ENCODE measurements around the gene ARF1. TPM values are rescaled to one million over a fixed set of nuclear protein-coding genes. Genes with fewer than 3 reads are reported as not detected.
A peak's percentile ranks its signal among the peaks of the same experiment; 100 is the strongest.

The ARF1 gene
- total RNA-seq, 2 donors from 2014 or later, result 322 to 372 TPM

DNA sequence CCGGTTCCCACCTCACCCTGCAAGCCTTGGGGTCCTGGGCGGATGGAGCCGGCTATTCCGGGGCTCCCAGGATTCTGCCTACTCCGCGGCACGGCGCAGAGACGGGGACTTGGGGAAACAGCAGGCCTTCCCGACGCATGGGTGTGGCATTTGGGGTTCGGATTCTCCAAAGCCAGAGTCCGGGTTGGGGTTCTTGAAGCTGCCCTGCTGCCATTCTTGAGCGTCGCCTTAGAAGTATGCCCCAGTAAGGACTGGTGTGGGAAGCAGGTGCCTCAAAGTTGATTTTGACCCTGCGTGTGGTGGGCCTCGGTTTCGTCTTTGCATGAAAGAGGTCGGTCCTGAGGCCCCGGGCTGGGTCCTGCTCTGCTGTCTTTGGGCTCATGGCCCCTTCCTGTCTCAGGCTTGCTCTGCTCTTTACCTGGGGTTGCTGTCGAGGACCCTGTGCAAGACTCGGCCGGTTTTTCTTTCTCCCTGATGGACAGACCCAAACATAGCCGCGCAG, 58.3 kb downstream of the ARF1 start:
- no peaks in the 10 kb centered on the region for H3K36me3 Mint-ChIP-seq (ENCODE audit: low read depth)
- H3K4me1 Mint-ChIP-seq, result peaks cover 6% of the 10 kb centered on the region

DNA sequence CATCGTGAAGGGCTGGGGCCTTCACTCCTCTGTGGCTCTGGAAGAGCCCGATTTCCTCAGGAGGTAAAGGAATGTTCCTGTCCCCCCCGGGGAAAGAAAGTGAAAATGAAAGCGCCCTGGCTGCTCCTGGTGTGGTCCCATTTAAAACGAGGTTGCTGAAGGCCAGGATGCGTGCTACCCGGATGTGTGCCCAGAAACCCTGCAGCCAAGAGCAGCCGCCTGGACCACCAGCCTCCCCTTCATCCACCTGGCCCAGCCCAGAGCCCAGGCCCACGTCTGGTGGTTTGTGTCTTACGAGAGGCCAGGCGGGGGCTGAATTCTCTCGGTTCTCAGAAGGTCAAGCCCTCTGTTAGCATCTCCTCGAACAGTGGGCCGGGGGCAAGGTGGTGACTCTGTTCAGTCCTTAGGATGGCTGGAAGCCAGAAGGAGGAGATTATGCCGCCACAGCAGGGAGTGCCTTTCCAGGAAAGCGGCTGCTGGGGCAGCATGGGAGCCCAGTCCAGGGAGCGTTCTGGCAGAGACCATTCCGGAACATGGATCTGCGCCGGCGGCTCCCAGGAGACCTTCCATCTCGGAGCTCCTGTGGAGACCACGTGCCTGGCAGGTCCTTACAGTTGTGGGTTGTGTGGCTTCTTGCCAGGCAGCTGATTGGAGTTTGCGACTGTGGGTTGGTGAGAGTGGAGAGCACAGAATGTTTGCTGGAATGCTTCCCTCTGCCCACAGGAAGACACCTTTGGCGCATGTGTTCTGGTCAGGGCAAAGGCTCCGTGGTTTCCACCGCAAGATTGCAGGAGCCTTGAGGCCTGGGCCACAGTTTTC, 58.9 kb downstream of the ARF1 start:
- Histone ChIP-seq H3K9ac (ENCODE audit: extremely low read depth, low read length, poor library complexity, severe bottlenecking) (peak overlapping the region; percentile 90), H3K4me1 (ENCODE audit: control insufficient read depth, insufficient read depth, low read length) (peaks cover 3% of the 10 kb centered on the region), H3K27me3 (ENCODE audit: control insufficient read depth, insufficient read depth, low read length, poor library complexity, severe bottlenecking) (peaks cover 24% of the 10 kb centered on the region), H3K9me3 (ENCODE audit: control insufficient read depth, low read length) (no peaks in the 10 kb centered on the region), H3K4me3 (ENCODE audit: low read length) (peak overlapping the region; percentile 88), H3K36me3 (ENCODE audit: control insufficient read depth, insufficient read depth, low read length) (peaks cover 10% of the 10 kb centered on the region), H3K27ac (ENCODE audit: low read depth, low read length) (no peak overlapping the region)
- H3K36me3 Mint-ChIP-seq (ENCODE audit: low read depth), result no peaks in the 10 kb centered on the region
- H3K4me1 Mint-ChIP-seq, result peaks cover 6% of the 10 kb centered on the region
- peak; percentile 36 for DNase-seq
- peak overlapping the region; percentile 85 for H3K27ac Mint-ChIP-seq
- TF ChIP-seq, protein P1, sequence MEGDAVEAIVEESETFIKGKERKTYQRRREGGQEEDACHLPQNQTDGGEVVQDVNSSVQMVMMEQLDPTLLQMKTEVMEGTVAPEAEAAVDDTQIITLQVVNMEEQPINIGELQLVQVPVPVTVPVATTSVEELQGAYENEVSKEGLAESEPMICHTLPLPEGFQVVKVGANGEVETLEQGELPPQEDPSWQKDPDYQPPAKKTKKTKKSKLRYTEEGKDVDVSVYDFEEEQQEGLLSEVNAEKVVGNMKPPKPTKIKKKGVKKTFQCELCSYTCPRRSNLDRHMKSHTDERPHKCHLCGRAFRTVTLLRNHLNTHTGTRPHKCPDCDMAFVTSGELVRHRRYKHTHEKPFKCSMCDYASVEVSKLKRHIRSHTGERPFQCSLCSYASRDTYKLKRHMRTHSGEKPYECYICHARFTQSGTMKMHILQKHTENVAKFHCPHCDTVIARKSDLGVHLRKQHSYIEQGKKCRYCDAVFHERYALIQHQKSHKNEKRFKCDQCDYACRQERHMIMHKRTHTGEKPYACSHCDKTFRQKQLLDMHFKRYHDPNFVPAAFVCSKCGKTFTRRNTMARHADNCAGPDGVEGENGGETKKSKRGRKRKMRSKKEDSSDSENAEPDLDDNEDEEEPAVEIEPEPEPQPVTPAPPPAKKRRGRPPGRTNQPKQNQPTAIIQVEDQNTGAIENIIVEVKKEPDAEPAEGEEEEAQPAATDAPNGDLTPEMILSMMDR (conservative IDR thresholded peaks at IDR 0.05), result no peak
- 87 to 88% methylated on average over 15 to 27 of the region's 27 CpGs for WGBS, 2 experiments (ENCODE audit: insufficient coverage in 1 of 2, insufficient read length in 1 of 2)
- peak overlapping the region; percentile 75 for H3K4me3 Mint-ChIP-seq
- H3K9me3 Mint-ChIP-seq, result no peaks in the 10 kb centered on the region
- H3K27me3 Mint-ChIP-seq (ENCODE audit: insufficient read depth), result peaks cover 27% of the 10 kb centered on the region

More for the DNA sequence above, 58.3 kb downstream of the ARF1 start:
- Histone ChIP-seq H3K27me3 (ENCODE audit: control insufficient read depth, insufficient read depth, low read length, poor library complexity, severe bottlenecking) (peaks cover 31% of the 10 kb centered on the region), H3K9me3 (ENCODE audit: control insufficient read depth, low read length) (no peaks in the 10 kb centered on the region), H3K4me3 (ENCODE audit: low read length) (peak overlapping the region; percentile 88), H3K27ac (ENCODE audit: low read depth, low read length) (no peak overlapping the region), H3K9ac (ENCODE audit: extremely low read depth, low read length, poor library complexity, severe bottlenecking) (peak overlapping the region; percentile 90), H3K4me1 (ENCODE audit: control insufficient read depth, insufficient read depth, low read length) (peaks cover 3% of the 10 kb centered on the region), H3K36me3 (ENCODE audit: control insufficient read depth, insufficient read depth, low read length) (peaks cover 7% of the 10 kb centered on the region)
- H3K4me3 Mint-ChIP-seq, result peak overlapping the region; percentile 75
- H3K27me3 Mint-ChIP-seq (ENCODE audit: insufficient read depth), result peaks cover 34% of the 10 kb centered on the region
- peak overlapping the region; percentile 85 for H3K27ac Mint-ChIP-seq
- H3K9me3 Mint-ChIP-seq, result no peaks in the 10 kb centered on the region
- DNase-seq, result no peak
- TF ChIP-seq, protein P1 (conservative IDR thresholded peaks at IDR 0.05), result no peak
- WGBS, 2 experiments (ENCODE audit: insufficient coverage in 1 of 2, insufficient read length in 1 of 2), result 19 to 24% methylated on average over 10 to 25 of the region's 25 CpGs

DNA sequence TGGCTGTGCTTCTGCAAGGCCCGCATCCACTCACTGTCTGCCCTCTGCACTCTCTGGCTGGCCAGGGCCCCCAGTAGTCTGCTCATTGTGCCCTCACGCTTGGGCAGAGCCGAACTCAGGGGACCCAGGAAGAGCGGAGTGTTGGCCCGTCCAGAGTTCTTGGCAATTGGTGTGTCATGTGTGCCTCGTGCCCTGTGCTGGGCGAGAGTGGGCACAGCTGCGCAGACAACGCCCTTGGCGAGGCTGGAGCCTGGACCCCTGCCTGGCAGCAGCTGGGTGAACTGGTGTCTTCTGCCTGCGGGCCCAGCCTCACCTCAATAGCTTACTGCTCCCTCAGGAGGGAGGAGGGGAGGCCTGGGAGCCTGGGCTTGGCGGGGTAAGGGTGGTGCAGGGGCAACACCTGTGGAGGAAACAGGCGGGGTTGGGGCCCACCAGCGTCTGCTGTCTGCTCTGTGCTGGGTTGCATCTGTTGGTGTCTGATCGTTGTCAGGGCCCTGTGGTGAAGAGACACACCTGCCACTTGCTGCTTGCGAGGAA, 59.7 kb downstream of the ARF1 start:
- H3K36me3 Mint-ChIP-seq (ENCODE audit: low read depth), result no peaks in the 10 kb centered on the region
- DNase-seq, result peak; percentile 30
- H3K27me3 ChIP-seq (ENCODE audit: control insufficient read depth, insufficient read depth, low read length, poor library complexity, severe bottlenecking), result peaks cover 16% of the 10 kb centered on the region

More for the DNA sequence above, 59.7 kb downstream of the ARF1 start:
- Histone ChIP-seq H3K27ac (ENCODE audit: low read depth, low read length) (no peak overlapping the region), H3K4me1 (ENCODE audit: control insufficient read depth, insufficient read depth, low read length) (peaks cover 3% of the 10 kb centered on the region), H3K4me3 (ENCODE audit: low read length) (peak overlapping the region; percentile 88), H3K9ac (ENCODE audit: extremely low read depth, low read length, poor library complexity, severe bottlenecking) (no peak overlapping the region), H3K36me3 (ENCODE audit: control insufficient read depth, insufficient read depth, low read length) (peaks cover 10% of the 10 kb centered on the region), H3K9me3 (ENCODE audit: control insufficient read depth, low read length) (no peaks in the 10 kb centered on the region)
- H3K4me3 Mint-ChIP-seq, result peak overlapping the region; percentile 75
- peaks cover 19% of the 10 kb centered on the region for H3K27me3 Mint-ChIP-seq (ENCODE audit: insufficient read depth)
- no peaks in the 10 kb centered on the region for H3K9me3 Mint-ChIP-seq
- TF ChIP-seq, protein P1 (conservative IDR thresholded peaks at IDR 0.05), result no peak
- 92 to 98% methylated on average over 10 to 16 of the region's 16 CpGs for WGBS, 2 experiments (ENCODE audit: insufficient coverage in 1 of 2, insufficient read length in 1 of 2)
- no peak overlapping the region for H3K27ac Mint-ChIP-seq
- H3K4me1 Mint-ChIP-seq, result peaks cover 6% of the 10 kb centered on the region

All from endodermal cell (in vitro differentiated cells).